IPS-20b (cell line): ENCODE results near the gene PTPRD.

Source experiments
- H3K27ac ChIP-seq: one replicate; pipeline ENCODE4 v1.5.1; 2013; ENCODE audit warnings: low read length
- H3K27me3 ChIP-seq: 2 replicates; pipeline ENCODE4 v1.6.1; 2013; ENCODE audit warnings: mild to moderate bottlenecking, low read length, inconsistent platforms; ENCODE audit not compliant: insufficient read depth
- H3K36me3 ChIP-seq: 2 replicates; pipeline ENCODE4 v1.6.1; 2013; ENCODE audit warnings: low read depth, mild to moderate bottlenecking, inconsistent platforms, low read length, moderate library complexity; ENCODE audit not compliant: insufficient read depth
- H3K4me1 ChIP-seq: 2 replicates; pipeline ENCODE4 v1.6.1; 2013; ENCODE audit warnings: mild to moderate bottlenecking, control low read depth, inconsistent platforms, low read length, moderate library complexity; ENCODE audit not compliant: insufficient read depth
- H3K4me3 ChIP-seq: 2 replicates; pipeline ENCODE4 v1.5.1; 2013; ENCODE audit warnings: mild to moderate bottlenecking, low read length, inconsistent platforms
- H3K9ac ChIP-seq: 2 replicates; pipeline ENCODE4 v1.6.1; 2013; ENCODE audit warnings: low read depth, mild to moderate bottlenecking, inconsistent platforms, low read length, moderate library complexity
- H3K9me3 ChIP-seq: 2 replicates; pipeline ENCODE4 v1.6.1; 2013; ENCODE audit warnings: mild to moderate bottlenecking, low read depth, low read length, inconsistent platforms; ENCODE audit not compliant: insufficient read depth

Gene PTPRD

DNA sequence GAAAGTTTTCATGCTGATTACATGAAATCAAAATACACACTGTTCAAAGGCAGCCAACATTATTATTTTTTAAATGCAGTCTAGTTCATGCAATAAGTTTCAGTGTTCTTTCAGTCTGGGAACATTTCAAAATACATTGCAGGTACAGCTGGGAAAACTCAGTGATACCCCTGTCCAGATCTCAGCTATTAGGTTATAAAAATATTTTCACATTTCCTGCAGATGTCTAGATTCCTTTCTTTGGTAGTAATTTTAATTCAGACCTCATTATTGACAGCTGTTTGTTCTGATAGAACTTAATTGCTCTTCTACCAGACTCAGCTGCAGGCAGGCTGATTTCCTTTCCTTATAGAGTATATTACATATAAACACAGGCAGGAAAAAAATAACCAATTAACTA is 2256.4 kb downstream of the PTPRD start:
- Histone ChIP-seq H3K27me3 (no peaks in the 10 kb centered on the region), H3K9ac (no peak overlapping the region), H3K9me3 (no peaks in the 10 kb centered on the region), H3K4me3 (no peak overlapping the region), H3K4me1 (no peaks in the 10 kb centered on the region), H3K36me3 (no peaks in the 10 kb centered on the region), H3K27ac (no peak overlapping the region)

DNA sequence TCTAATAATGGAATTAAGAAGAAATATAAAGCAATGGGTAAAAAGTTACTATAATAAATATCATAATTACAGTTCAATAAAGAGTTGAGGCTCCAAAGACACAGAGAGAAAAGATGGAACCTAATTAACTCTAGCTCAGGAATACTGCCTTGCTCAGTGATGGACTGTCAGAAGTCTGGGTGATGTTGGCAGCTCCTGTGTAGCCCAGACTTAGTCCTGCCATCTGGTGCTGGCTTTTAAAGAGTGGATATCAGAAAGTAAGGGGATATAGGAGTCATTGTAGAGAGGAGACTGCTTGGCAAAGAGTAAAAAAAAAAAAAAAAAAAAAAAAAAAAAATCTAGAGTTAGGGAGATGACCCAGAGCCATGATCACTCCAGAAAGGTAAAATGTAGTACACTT is 2261.4 kb downstream of the PTPRD start:
- no peak overlapping the region for H3K9ac ChIP-seq
- H3K4me3 ChIP-seq, result no peak overlapping the region
- H3K36me3 ChIP-seq, result no peaks in the 10 kb centered on the region
- H3K9me3 ChIP-seq, result no peaks in the 10 kb centered on the region
- no peaks in the 10 kb centered on the region for H3K4me1 ChIP-seq
- H3K27me3 ChIP-seq, result no peaks in the 10 kb centered on the region
- no peak overlapping the region for H3K27ac ChIP-seq

DNA sequence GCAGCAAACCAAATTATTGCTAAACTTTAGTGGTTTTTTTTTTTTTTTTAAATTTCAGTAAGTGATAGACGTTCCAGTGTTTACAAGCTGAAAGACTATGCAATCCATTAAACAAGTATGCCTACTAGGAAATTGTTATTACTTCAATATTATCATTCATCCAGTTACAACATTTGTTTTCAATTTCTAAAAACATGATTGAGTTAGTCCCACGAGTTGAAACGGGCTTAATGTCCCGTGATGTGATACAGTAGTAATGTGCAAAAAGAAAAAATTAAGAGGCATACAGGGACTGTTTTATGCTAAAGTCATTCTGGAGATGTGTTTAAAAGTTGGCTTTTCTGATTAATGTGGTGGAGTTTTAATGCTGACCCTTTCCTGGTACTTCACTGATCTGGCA is 2262.9 kb downstream of the PTPRD start:
- Histone ChIP-seq H3K9me3 (no peaks in the 10 kb centered on the region), H3K27ac (no peak overlapping the region), H3K27me3 (no peaks in the 10 kb centered on the region), H3K4me3 (no peak overlapping the region), H3K36me3 (no peaks in the 10 kb centered on the region), H3K9ac (no peak overlapping the region), H3K4me1 (no peaks in the 10 kb centered on the region)

DNA sequence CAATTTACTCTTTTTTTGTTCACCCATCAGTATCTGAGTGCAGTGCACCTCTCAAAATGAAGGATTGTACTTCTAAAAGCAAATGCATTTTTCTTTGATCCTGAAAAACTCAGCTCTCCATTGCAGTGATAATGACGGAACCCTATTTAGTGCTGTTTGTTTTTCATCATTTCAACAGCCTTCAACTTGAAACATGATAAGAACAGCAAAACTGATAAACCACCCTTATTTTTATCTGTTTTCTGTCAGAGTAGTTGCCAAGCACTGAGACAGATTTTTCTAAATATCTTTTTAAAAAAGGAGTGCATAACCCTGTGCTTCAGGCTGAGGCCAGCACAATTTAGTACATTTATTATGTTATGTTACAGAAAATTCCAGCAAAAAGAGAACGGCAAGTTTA is 2263.4 kb downstream of the PTPRD start:
- no peak overlapping the region for H3K27ac ChIP-seq
- H3K4me3 ChIP-seq, result no peak overlapping the region
- H3K36me3 ChIP-seq, result no peaks in the 10 kb centered on the region
- H3K9me3 ChIP-seq, result no peaks in the 10 kb centered on the region
- H3K27me3 ChIP-seq, result no peaks in the 10 kb centered on the region
- no peaks in the 10 kb centered on the region for H3K4me1 ChIP-seq
- H3K9ac ChIP-seq, result no peak overlapping the region

DNA sequence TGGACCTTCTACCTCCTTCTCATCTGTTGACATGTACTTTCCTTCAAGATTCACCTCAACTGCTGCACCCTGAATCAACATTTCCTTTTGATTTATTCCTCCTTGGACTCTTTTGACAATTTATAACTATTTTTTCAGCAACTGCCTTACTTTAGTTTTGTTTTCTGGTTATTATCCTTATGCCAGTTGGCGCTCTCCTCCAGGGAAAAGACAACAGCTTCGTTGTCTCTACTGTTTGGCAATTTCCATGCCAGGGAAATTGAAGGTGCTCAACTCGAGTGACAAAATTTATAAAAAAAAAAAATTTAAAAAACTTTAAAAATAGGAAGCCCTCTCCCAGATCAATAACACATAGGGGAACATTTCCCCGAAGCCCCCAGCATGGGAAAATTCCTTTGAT is 2264.0 kb downstream of the PTPRD start:
- Histone ChIP-seq H3K9me3 (no peaks in the 10 kb centered on the region), H3K4me1 (no peaks in the 10 kb centered on the region), H3K9ac (no peak overlapping the region), H3K27ac (no peak overlapping the region), H3K27me3 (no peaks in the 10 kb centered on the region), H3K36me3 (no peaks in the 10 kb centered on the region), H3K4me3 (no peak overlapping the region)

DNA sequence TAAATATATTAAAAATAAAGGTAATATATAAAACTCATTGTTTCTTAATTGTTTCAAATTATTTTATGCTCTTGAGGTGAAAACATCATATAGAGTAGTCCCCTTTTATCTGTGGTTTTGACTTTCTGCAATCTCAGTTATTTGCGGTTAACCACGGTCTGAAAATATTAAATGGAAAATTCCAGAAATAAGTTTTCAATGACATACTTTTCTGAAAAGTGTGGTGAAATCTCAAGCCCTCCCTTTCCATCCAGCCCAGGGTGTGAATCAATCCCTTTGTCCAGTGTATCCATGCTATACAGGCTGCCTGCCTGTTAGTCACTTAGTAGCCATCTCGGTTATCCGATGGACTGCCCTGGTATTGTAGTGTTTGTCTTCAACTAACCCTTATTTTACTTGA is 2266.5 kb downstream of the PTPRD start:
- Histone ChIP-seq H3K9ac (no peak overlapping the region), H3K4me1 (no peaks in the 10 kb centered on the region), H3K4me3 (no peak overlapping the region), H3K27me3 (no peaks in the 10 kb centered on the region), H3K9me3 (no peaks in the 10 kb centered on the region), H3K36me3 (no peaks in the 10 kb centered on the region), H3K27ac (no peak overlapping the region)

DNA sequence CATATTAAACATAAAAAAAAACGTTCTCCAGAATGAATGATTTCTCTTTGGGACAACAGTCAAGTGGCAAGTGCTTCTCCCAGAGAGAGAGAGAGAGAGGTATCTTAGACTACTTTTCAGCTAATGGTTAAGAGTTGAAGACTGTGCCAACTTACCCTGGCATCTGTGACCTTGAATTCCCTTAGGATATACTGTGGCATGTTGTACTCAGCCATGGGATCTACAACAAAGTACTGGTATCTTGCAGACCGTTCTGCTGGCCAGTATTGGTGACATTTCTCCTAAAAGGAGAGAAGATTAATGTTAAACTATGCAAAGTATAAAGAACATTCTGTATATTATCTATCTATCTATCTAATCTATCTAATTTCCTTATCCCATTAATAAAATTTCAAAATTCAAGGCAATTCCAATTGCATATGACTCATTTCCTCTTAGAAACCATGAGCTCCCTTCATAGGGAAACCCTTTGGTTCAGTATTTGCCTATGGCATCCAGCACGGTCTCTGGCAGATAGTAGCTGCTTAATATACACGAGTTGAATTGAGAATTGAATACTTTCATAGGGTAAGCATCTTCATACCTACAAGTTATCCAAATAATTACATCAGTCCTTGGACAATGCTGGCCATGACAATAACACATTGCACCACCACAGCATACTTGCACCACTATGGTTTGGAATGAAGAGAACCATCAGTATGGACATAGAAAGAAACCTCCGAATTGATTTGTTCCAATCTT is 2273.9 kb downstream of the PTPRD start:
- Histone ChIP-seq H3K9me3 (no peaks in the 10 kb centered on the region), H3K27ac (no peak overlapping the region), H3K9ac (no peak overlapping the region), H3K36me3 (peaks cover 10% of the 10 kb centered on the region; the same call in 1 of the 2 replicates), H3K27me3 (no peaks in the 10 kb centered on the region), H3K4me1 (no peaks in the 10 kb centered on the region), H3K4me3 (no peak overlapping the region)

DNA sequence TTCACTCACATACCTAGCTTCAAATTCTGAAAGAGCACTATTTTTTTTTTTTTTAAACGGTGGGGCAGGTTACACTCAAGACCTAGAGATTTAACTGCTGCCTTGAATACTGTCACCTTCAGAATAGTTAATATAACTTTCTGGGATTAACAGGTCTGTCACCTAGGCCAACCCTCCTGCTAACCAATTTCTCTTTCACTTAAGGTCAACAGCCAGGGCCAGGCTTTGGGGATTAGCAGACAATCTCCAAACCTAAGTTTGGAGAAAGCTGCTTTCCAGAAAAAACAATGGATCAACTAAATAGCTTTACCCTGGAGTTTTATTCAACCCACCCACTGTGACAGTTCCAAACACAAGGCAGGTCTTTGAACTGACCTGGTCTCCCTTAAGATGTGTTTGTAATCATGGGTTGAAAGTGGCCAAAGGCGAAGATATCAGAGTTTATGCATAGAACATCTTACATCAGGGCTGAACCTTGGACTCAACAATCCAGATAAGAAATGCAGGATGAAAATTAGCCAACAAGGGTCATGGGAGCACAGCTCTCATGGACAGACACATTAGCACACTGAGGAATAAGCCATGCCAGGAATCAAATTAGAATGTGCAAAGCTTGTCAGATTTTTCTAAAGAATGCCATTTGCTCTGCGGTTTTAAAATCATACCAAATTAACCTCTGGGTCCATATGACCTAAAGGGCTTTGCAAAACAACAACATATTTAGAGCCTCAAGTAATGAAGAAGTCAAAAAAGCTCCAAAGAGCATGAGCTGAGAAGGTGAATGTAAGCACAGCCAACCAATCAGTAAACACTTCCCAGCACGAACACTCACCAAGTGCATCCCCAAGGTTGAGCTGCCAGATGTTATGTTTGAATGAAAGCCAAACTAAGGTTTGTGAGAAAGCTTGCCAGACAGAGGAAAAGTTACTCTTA is 2274.7 kb downstream of the PTPRD start:
- Histone ChIP-seq H3K9me3 (no peaks in the 10 kb centered on the region), H3K4me3 (no peak overlapping the region), H3K4me1 (no peaks in the 10 kb centered on the region)

DNA sequence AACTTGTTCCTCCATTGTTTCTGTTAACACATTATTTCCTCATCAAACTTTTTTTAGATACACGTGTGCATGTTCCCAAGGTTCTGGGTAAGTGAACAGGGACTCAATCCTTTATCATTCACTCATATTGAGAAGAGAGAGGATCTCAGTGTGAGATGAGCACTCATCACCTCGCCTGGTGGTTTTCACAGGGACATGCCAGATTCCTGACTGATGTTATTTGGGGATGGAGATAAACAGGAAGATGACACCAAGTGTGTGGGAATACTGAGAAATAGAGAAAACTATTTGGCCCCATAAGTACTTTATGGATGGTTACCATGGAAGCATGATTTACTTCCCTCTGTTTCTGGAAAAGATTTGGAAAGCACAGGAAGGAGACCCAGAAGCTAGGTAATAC is 2279.9 kb downstream of the PTPRD start:
- Histone ChIP-seq H3K9me3 (no peaks in the 10 kb centered on the region), H3K36me3 (0 out of 2 replicates have a peak, but pooled peaks cover under 1% of the 10 kb centered on the region), H3K9ac (no peak overlapping the region), H3K4me3 (no peak overlapping the region), H3K27ac (no peak overlapping the region), H3K27me3 (no peaks in the 10 kb centered on the region), H3K4me1 (no peaks in the 10 kb centered on the region)

More for the DNA sequence above, 2274.7 kb downstream of the PTPRD start:
- no peak overlapping the region for H3K27ac ChIP-seq
- H3K9ac ChIP-seq, result no peak overlapping the region
- H3K36me3 ChIP-seq, result peaks cover 10% of the 10 kb centered on the region; the same call in 1 of the 2 replicates
- H3K27me3 ChIP-seq, result no peaks in the 10 kb centered on the region

DNA sequence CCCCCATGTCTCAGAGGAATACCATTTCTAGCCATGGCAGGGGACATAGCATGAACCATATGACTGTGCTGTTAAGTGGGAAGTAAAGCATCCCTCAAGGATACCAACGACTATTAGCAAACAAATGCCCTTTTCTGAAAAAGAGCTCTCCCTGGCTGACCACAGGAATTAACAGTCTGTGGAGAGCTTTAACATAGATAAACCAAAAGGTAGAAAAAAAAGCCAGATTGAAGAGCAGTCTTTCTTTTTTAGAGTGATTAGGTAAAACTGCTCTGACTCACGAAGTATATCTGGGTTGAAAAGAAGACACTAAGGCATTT is 2280.5 kb downstream of the PTPRD start:
- Histone ChIP-seq H3K36me3 (no peaks in the 10 kb centered on the region), H3K4me1 (no peaks in the 10 kb centered on the region), H3K27ac (no peak overlapping the region), H3K27me3 (no peaks in the 10 kb centered on the region), H3K4me3 (no peak overlapping the region), H3K9me3 (no peaks in the 10 kb centered on the region), H3K9ac (no peak overlapping the region)

DNA sequence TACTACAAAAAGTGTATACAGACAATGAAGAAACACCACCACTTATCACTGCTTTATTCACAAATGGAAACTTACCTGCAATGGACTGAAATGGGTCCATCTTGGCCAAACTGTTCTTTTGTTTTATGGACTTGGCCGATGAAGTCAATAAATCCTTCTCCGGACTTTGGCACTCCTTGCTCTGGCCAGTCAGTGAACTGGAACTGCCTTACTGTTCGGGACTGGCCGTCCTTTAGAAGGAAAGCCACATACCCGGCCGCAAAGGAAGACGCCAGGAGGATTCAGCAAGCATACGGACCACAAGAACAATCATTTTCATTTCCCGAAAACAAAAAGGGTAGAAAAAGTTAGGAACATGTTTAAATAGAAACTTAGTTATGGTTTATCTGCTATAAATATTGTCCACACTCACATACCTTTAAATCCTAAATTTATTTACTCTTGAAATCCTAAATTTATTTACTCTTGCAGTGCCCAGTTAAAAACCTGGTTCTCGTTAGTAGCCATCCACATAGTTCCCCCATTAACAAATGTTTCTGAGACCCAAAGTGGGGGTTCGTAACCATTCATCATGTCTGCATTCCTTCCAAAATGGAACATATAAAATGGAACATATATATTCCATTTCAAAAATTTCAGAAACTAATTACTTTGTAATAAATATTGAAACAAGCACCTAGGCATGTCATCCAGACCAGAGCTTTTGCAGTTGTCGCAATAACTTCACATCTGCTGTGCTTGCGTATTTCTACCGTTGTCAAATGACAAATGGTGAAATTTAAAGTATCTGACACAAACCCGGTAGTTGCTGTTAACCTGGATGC is 2281.1 kb downstream of the PTPRD start:
- H3K27me3 ChIP-seq, result no peaks in the 10 kb centered on the region
- H3K4me3 ChIP-seq, result no peak overlapping the region
- H3K9me3 ChIP-seq, result no peaks in the 10 kb centered on the region
- no peaks in the 10 kb centered on the region for H3K36me3 ChIP-seq
- H3K4me1 ChIP-seq, result no peaks in the 10 kb centered on the region
- H3K27ac ChIP-seq, result no peak overlapping the region
- H3K9ac ChIP-seq, result no peak overlapping the region
